ENCODE measurements around the gene CLCN2. TPM values are rescaled to one million over a fixed set of nuclear protein-coding genes. Genes with fewer than 3 reads are reported as not detected.

CLCN2 gene
- total and polyA plus RNA-seq, 2 experiments from 2014 or later: 11.9 to 12.3 TPM

GRCh38 chr3:184358921-184359350 is 2.5 kb downstream of the CLCN2 start:
- Histone ChIP-seq H3K27me3 (no peaks in the 10 kb centered on the region), H3K4me3 (no peak overlapping the region), H3K27ac (no peak overlapping the region), H4K20me1 (ENCODE audit: insufficient read depth, poor library complexity, severe bottlenecking) (no peaks in the 10 kb centered on the region), H3K4me1 (ENCODE audit: insufficient read depth) (peaks cover 15% of the 10 kb centered on the region), H2AFZ (no peak overlapping the region), H3K36me3 (replicated peaks; ENCODE audit: insufficient read depth, low read depth) (no peaks in the 10 kb centered on the region), H3K9me2 (replicated peaks; ENCODE audit: insufficient read depth) (no peaks in the 10 kb centered on the region), H3K4me2 (no peak overlapping the region), H3K9me3 (ENCODE audit: low read depth) (no peaks in the 10 kb centered on the region), H3K79me2 (peaks cover 27% of the 10 kb centered on the region)
- TF ChIP-seq EZH2phosphoT487 (IDR thresholded peaks at IDR 0.05; ENCODE audit: low read depth, severe bottlenecking, unreplicated experiment) (no peak), EZH2 (IDR thresholded peaks at IDR 0.05; ENCODE audit: borderline replicate concordance) (no peak)
- TF ChIP-seq, protein P1, sequence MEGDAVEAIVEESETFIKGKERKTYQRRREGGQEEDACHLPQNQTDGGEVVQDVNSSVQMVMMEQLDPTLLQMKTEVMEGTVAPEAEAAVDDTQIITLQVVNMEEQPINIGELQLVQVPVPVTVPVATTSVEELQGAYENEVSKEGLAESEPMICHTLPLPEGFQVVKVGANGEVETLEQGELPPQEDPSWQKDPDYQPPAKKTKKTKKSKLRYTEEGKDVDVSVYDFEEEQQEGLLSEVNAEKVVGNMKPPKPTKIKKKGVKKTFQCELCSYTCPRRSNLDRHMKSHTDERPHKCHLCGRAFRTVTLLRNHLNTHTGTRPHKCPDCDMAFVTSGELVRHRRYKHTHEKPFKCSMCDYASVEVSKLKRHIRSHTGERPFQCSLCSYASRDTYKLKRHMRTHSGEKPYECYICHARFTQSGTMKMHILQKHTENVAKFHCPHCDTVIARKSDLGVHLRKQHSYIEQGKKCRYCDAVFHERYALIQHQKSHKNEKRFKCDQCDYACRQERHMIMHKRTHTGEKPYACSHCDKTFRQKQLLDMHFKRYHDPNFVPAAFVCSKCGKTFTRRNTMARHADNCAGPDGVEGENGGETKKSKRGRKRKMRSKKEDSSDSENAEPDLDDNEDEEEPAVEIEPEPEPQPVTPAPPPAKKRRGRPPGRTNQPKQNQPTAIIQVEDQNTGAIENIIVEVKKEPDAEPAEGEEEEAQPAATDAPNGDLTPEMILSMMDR (IDR thresholded peaks at IDR 0.05; ENCODE audit: poor library complexity): no peak
- WGBS (ENCODE audit: low lambda C conversion rate, missing lambda C conversion rate): 87% methylated on average over 13 of the region's 14 CpGs
- DNase-seq (ENCODE audit: low spot score): no peak

- DNase-seq (ENCODE audit: low spot score): no peak
- Histone ChIP-seq H4K20me1 (ENCODE audit: insufficient read depth, poor library complexity, severe bottlenecking) (no peaks in the 10 kb centered on the region), H3K27ac (no peak overlapping the region), H3K36me3 (replicated peaks; ENCODE audit: insufficient read depth, low read depth) (no peaks in the 10 kb centered on the region), H3K27me3 (no peaks in the 10 kb centered on the region), H3K9me2 (replicated peaks; ENCODE audit: insufficient read depth) (no peaks in the 10 kb centered on the region), H3K4me2 (no peak overlapping the region), H3K9me3 (ENCODE audit: low read depth) (no peaks in the 10 kb centered on the region), H2AFZ (no peak overlapping the region), H3K4me3 (no peak overlapping the region), H3K79me2 (peaks cover 22% of the 10 kb centered on the region), H3K4me1 (ENCODE audit: insufficient read depth) (peaks cover 12% of the 10 kb centered on the region)
- 95% methylated on average over 12 of the region's 12 CpGs for WGBS (ENCODE audit: low lambda C conversion rate, missing lambda C conversion rate)
- TF ChIP-seq, protein P1 (IDR thresholded peaks at IDR 0.05; ENCODE audit: poor library complexity): no peak
- TF ChIP-seq EZH2 (IDR thresholded peaks at IDR 0.05; ENCODE audit: borderline replicate concordance) (no peak), EZH2phosphoT487 (IDR thresholded peaks at IDR 0.05; ENCODE audit: low read depth, severe bottlenecking, unreplicated experiment) (no peak)
These were observed 3.2 kb downstream of the CLCN2 start for GRCh38 chr3:184358124-184358767.

GRCh38 chr3:184357248-184358123 is 3.9 kb downstream of the CLCN2 start:
- no peak overlapping the region for H3K4me2 ChIP-seq
- H3K27me3 ChIP-seq: no peaks in the 10 kb centered on the region
- H3K79me2 ChIP-seq: peaks cover 22% of the 10 kb centered on the region
- H3K9me2 ChIP-seq (replicated peaks; ENCODE audit: insufficient read depth): no peaks in the 10 kb centered on the region
- WGBS (ENCODE audit: low lambda C conversion rate, missing lambda C conversion rate): 94% methylated on average over 24 of the region's 24 CpGs
- no peaks in the 10 kb centered on the region for H4K20me1 ChIP-seq (ENCODE audit: insufficient read depth, poor library complexity, severe bottlenecking)
- H3K27ac ChIP-seq: no peak overlapping the region
- DNase-seq (ENCODE audit: low spot score): no peak
- no peaks in the 10 kb centered on the region for H3K9me3 ChIP-seq (ENCODE audit: low read depth)
- H3K4me3 ChIP-seq: no peak overlapping the region
- H3K36me3 ChIP-seq (replicated peaks; ENCODE audit: insufficient read depth, low read depth): no peaks in the 10 kb centered on the region
- H3K4me1 ChIP-seq (ENCODE audit: insufficient read depth): peaks cover 12% of the 10 kb centered on the region
- no peak overlapping the region for H2AFZ ChIP-seq
- TF ChIP-seq EZH2 (IDR thresholded peaks at IDR 0.05; ENCODE audit: borderline replicate concordance): no peak
- no peak for TF ChIP-seq EZH2phosphoT487 (IDR thresholded peaks at IDR 0.05; ENCODE audit: low read depth, severe bottlenecking, unreplicated experiment)
- TF ChIP-seq, protein P1 (IDR thresholded peaks at IDR 0.05; ENCODE audit: poor library complexity): no peak
